ENCODE data around the gene NR2C1.
"Not testable (repeated sequence)": the region's sequence is repeated elsewhere in the genome, so short reads cannot be mapped to it uniquely, and the experiment has no call there.

NR2C1 gene

GRCh38 chr12:94988471-94988870 lies 84.9 kb downstream of the NR2C1 start:
- in situ Hi-C loops (cut with MboI; ENCODE audit: low sequenced_read_pairs, unreplicated experiment): no loop called here
- no peak for TF ChIP-seq CTCF (IDR thresholded peaks at IDR 0.05; ENCODE audit: borderline replicate concordance, control extremely low read depth, extremely low read depth, insufficient read depth, missing control alignments)
- DNase-seq (ENCODE audit: low spot score): no peak

GRCh38 chr12:94987801-94988200 lies 85.6 kb downstream of the NR2C1 start:
- no peak for TF ChIP-seq CTCF (IDR thresholded peaks at IDR 0.05; ENCODE audit: borderline replicate concordance, control extremely low read depth, extremely low read depth, insufficient read depth, missing control alignments)
- in situ Hi-C loops (cut with MboI; ENCODE audit: low sequenced_read_pairs, unreplicated experiment): no loop called here
- no peak for DNase-seq (ENCODE audit: low spot score)

- DNase-seq (ENCODE audit: low spot score): no peak
- in situ Hi-C loops (cut with MboI; ENCODE audit: low sequenced_read_pairs, unreplicated experiment): no loop called here
- no peak for TF ChIP-seq CTCF (IDR thresholded peaks at IDR 0.05; ENCODE audit: borderline replicate concordance, control extremely low read depth, extremely low read depth, insufficient read depth, missing control alignments)
Measured at GRCh38 chr12:94987076-94987669, 86.2 kb downstream of the NR2C1 start.

GRCh38 chr12:94985099-94985498 lies 88.3 kb downstream of the NR2C1 start:
- in situ Hi-C loops (cut with MboI; ENCODE audit: low sequenced_read_pairs, unreplicated experiment): not testable (repeated sequence)

GRCh38 chr12:94983321-94983720 lies 90.1 kb downstream of the NR2C1 start:
- TF ChIP-seq CTCF (IDR thresholded peaks at IDR 0.05; ENCODE audit: borderline replicate concordance, control extremely low read depth, extremely low read depth, insufficient read depth, missing control alignments): no peak
- no peak for DNase-seq (ENCODE audit: low spot score)
- in situ Hi-C loops (cut with MboI; ENCODE audit: low sequenced_read_pairs, unreplicated experiment): no loop called here

More at GRCh38 chr12:94985099-94985498, 88.3 kb downstream of the NR2C1 start:
- not testable (repeated sequence) for DNase-seq (ENCODE audit: low spot score)

GRCh38 chr12:94982456-94982855 lies 91.0 kb downstream of the NR2C1 start:
- no peak for DNase-seq (ENCODE audit: low spot score)
- TF ChIP-seq CTCF (IDR thresholded peaks at IDR 0.05; ENCODE audit: borderline replicate concordance, control extremely low read depth, extremely low read depth, insufficient read depth, missing control alignments): no peak
- in situ Hi-C loops (cut with MboI; ENCODE audit: low sequenced_read_pairs, unreplicated experiment): no loop called here

GRCh38 chr12:94980577-94980976 lies 92.8 kb downstream of the NR2C1 start:
- in situ Hi-C loops (cut with MboI; ENCODE audit: low sequenced_read_pairs, unreplicated experiment): no loop called here
- no peak for DNase-seq (ENCODE audit: low spot score)
- TF ChIP-seq CTCF (IDR thresholded peaks at IDR 0.05; ENCODE audit: borderline replicate concordance, control extremely low read depth, extremely low read depth, insufficient read depth, missing control alignments): peak; percentile 2
